CD4-positive, alpha-beta T cell treated with Interferon gamma for 1 hour (primary cell): ENCODE data around the gene DAPK1.
"Not testable (repeated sequence)": the region's sequence is repeated elsewhere in the genome, so short reads cannot be mapped to it uniquely, and the experiment has no call there.

Source experiments
- DNase-seq: peaks from one replicate; pipeline ENCODE4 v3.0.0-alpha.2; 2020

DAPK1 gene

DNA sequence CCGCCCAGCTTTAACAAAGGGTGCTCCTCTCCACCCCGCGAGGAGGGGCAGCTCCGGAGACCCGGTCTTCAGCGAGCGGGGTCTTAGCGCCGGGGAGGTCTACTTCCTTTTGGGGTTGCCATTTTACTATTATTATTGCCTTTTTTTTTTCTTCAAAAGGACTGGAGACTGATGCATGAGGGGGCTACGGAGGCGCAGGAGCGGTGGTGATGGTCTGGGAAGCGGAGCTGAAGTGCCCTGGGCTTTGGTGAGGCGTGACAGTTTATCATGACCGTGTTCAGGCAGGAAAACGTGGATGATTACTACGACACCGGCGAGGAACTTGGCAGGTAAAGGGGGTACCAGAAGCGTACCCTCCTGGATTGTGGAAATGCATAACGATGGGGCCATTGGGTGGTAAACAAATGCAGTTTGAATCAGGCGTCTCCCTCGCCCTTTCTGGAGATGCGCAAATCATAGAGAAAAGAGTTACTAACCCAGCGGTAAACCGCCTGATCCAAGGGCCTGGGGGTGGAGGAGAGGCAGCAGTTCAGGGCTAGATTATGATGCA lies 1.2 kb downstream of the DAPK1 start:
- DNase-seq = no peak

DNA sequence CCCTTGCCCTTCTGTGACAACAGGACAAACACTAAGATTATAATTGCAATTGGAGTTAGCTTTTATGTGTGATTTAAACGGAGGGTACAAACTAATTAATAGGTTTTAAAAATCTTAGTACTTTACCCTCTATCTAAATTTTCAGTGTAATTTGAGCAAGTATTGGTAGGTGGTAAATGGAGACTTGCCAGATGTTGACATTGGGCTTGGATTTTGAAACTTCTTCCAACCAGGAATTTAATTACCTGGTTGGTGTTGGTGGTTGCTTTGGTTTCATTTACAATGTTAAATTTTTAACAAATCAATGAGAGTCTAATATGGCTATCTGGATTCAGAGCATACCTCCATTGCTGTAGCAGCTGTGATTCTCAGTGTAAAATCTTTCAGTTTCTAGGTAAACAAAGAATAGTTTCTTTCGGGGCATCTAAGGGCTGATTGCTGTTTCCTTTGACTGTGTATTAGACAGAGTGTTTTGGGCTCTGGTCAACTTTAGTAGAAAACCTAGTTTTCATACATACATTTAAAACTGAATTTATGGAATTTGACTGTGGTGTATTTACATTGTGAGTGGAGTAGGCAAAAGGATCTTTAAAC lies 1.9 kb downstream of the DAPK1 start:
- DNase-seq = no peak

DNA sequence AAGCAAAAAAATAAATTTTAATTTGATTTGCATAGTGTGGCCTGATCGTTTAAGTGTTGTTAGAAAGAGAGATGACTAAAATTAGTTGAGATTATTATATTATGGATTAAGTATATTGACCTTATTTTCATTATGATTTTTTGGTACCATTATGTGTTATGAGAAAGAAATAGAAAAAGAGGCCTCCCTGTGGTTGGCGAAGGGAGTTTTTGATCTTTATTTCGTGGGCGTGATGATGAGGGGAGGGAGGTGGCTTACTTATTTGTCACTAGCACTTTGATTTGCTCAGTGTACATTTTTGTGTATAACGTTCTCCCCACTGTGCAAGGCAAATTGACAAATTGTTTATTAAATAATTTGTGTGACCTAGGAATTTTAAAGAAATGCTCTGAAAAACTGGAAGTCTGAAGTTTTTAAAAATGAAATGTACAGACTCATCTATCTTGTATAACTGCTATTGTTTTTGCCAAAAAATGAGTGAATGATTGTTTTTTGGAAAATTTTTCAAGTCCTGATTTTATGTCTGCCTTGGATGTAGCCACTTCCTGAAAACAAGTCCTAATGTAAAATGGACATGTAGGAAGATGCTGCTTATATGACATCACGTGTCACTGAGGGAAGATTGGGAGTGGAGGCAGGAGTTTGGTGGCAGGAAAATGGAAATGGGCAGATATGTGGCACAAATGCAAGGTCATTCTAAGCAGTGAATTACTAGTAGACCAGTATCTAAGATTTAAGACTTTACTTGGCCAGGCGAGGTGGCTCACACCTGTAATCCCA lies 3.0 kb downstream of the DAPK1 start:
- no peak for DNase-seq

DNA sequence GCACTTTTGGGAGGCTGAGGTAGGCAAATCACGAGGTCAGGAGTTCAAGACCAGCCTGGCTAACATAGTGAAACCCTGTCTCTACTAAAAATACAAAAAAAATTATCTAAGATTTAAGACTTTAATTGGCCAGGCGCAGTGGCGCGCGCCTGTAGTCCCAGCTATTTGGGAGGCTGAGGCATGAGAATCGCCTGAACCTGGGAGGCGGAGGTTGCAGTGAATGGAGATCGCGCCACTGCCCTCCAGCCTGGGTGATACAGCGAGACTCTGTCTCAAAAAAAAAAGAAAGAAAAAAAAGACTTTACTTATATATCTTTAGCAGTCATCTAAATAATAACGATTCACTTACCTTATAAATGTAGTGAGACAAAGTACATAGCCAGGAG lies 3.6 kb downstream of the DAPK1 start:
- not testable (repeated sequence) for DNase-seq

DNA sequence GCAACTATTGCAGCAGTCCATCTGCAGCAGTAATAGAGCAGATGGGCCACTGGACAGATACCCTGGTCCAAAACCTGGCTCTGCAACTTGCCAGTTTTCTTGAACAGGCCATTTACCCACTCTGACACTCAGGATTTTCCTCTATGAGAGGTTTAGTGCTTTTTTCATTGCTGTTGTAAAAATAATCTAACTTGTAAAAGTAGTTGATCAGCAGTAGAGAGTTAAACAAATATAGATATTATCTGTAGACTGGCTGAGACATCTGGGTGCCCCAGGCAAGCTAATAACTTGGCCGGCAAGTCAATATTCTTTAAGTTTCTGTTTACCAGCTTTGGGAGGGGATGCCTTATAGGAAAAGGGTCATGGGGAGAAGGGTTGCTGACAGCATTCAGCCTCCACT lies 4.1 kb downstream of the DAPK1 start:
- no peak for DNase-seq

DNA sequence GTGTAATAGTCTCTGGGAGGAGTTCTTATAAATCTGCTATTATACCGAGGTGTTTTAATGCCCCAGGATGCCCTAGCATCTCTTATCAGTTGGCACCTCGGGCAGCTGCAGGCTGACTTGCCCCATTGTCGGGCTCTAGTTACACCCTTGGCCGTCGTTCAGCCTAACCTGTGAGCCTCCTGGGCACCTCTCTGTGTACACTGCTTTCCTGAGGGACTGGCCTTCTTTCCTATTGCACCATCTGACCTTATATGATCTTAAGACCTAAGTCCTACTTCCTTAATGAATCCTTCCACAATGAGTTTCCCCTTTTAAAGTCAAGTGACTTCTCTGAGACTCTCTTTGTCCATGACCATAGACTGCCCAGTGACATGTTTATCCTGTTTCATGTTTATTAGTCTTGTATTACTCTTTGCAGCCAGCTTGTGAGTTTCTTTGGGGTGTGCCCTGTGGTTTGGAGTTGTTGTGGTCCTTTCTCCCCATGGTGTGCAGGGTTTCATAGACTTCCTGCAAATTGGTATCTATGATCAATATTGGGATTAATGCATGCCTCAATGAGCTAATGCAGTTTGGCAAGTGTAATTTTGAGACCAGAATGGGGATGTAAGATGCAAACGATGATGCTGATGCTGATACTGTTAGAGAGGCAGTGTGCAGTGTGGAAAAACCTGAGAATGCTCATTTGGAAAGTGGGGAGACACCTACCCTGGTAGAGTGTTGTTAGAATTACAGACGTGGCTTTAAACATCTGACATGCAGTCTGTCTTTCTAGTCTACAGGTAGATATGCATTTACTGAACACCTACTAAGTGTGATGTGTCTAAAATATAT lies 4.9 kb downstream of the DAPK1 start:
- no peak for DNase-seq

DNA sequence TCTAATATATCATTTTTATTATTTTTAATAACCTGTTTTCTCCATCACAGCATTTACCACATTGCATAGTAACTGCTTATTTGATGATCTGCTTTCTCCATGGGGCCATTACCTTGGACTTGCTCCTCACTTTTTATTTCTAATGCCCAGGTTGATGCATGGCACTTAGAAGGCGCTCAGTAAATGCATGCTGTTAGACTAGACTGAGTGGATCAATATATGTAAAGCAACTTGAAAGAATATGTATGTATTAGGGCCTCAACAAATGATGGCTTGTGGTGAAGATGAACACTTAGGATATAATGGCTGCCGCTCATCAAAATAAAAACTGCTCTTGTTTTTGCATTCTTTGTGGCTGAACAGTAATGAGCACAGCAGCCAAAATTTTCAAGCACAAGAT lies 5.8 kb downstream of the DAPK1 start:
- DNase-seq = no peak

DNA sequence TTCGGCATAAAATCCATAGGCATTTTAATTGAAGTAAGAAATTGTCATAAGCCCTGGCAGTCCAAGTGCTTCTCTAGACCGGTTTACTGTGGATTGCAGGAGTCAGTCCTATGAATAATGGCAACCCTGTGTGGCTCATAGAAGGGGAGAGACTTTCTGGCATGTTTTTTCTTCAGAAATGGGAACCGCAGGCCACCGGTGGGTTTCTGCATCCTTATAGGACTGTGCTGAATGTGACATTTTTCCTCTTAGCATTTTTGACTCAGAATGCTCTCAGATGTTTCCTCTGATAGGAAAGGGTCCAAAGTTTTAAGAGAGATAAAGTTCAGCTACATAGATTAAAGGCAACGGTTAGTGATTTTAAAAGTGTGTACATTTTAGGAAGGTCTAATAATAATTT lies 6.3 kb downstream of the DAPK1 start:
- DNase-seq = no peak

DNA sequence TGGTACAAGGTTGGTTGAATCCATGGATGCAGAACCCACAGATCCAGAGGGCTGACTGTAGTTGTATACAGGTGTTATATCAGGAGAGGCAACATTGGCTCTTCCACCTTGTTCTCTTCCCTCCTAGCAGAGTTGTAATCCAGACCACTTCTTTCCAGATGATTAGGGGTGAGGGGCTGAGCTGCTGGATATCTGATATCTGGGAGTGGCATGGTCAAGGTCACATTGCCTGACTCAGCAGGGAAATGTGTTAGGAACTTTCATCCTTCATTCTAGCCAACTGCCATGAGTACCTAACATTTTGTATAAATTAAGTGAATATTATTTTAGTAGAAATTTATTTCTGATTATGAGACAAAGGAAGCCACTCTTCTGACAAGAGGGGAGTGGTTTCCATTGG lies 7.3 kb downstream of the DAPK1 start:
- no peak for DNase-seq

DNA sequence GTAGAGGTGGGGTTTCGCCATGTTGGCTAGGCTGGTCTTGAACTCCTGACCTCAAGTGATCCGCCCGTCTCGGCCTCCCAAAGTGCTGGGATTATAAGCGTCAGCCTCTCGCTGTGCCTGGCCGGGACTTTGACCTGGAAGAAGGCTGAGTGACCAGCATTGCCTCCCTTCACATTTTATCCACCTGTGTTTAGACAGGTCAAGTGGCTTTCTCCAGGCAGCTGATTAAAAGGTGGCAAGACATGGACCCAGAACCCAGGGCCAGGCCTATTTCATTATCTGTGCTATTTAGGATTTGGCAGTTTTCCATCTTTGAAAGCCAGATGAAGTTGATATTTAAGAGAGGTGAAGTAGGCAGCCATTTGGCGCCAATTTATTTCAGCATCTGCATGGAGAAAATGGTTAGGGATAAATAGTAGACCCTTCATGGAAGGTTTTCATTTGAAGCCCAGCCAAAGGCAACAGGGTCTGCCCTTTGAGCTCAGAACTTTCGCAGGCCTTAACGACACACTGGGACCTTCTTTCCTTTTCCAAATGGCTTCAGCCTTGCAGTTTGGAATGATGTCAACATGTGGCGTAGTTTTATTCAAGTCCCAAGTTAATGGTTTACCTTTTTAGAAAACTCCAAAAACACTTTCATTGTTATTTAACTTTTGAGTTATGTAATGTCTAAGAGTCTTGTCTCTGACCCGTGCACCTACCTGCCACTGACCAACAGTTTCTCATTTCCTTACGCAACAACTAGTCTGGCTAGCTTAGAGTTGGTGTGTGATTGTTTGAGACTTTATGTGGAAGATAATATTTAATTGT lies 8.4 kb downstream of the DAPK1 start:
- no peak for DNase-seq

DNA sequence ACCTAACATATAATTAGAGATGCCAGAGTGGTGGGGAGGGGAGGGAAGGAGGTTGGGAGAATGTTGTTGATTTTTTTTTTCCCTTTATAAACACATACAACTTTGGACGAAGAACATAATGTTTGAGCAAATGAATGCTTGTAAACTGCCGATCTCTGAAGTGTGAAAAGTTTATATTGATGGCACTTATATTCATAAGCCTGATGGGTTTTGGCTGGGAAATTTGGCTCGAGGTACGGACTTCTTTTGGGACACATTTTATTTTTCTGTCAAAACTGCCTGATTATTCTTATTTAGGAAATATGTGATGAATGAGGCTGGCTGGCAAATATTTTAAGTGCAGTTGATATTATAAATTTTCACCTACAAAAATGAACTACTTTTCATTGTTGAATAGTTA lies 9.9 kb downstream of the DAPK1 start:
- DNase-seq = no peak

DNA sequence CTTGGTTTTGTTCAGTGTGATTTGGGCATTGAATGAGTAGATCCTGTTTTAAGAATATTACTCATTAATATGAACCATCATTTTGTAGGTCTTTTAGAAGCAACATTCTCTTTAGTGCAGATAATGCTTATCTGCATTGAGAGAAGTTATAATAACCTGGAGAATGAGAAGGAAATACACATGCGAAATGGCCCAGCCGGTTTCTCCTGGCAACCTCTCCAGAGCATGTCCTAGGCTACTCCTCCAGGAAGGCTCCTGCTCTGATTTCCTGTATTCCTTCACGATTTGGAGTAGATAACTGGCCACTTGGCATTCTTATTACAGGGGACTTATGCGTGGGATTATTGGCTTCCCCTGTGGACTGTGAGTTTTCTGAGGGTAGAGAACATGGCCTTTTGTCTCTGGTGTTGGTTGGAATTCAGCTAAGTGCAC lies 12.6 kb downstream of the DAPK1 start:
- DNase-seq = no peak

DNA sequence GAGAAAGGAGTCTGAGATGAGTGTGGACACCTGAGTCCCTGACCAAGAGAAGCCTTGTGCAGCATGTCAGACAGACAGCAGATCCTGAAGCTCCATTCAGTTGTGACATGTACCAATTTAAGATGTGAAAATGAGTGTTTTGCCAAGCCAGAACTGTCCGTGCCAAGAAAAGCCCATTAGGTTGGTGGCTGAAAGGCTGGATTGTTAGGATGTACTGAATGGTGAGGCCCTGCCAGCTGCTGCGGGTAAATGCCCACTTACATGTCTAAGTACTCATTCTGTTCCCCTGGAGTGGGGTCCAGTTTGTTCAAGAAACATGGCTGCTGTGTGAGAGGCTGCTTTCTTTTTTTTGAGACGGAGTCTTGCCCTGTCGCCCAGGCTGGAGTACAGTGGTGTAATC lies 14.6 kb downstream of the DAPK1 start:
- DNase-seq = no peak

DNA sequence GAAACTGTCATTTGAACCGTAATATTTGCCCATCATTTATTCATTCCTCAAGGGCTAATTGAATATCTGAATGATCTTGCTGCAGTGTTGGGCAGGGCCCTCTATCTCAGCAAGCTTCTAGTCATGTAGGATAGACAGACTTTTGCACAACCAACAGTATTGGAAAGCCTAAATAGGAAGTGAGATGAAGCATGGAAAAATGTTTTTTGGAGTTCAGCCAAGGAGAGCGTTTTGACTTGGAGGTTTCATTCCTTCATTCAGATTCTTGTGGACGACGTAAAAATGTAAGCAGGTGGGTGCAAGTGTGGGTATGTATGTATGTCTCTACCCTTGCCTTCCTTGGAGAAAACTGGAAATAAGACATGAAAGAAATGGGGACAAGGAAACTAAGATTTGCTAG lies 15.5 kb downstream of the DAPK1 start:
- no peak for DNase-seq

DNA sequence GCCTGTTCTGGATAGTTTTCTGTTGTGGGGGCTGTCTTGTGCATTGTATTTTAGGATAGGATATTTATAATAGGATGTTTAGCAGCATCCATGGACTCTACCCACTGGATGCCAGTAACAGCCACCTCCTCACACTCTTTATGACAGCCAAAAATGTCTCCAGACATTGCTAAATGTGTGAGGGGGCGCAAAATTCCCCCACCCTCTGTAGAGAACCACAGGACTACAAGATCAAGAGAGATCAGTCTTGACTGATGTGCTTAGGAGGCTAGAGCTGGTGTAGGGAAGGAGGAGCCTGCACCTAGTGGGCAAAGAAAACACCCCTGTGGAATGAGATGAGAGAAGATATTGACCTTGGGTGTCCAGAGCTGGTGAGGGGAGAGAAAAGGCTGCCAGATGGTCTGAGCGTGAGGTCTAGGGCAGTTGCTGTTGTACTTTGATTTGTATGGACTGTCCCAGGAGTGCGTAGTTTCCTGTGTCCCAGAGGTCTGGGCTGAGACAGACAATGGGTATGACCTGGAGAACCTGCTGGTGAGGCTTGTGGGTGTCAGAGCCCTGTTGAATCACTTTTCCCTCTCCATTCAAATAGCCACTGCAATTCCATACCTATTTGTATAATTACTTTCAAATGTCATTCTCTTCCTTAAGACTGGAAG lies 16.3 kb downstream of the DAPK1 start:
- DNase-seq = no peak

DNA sequence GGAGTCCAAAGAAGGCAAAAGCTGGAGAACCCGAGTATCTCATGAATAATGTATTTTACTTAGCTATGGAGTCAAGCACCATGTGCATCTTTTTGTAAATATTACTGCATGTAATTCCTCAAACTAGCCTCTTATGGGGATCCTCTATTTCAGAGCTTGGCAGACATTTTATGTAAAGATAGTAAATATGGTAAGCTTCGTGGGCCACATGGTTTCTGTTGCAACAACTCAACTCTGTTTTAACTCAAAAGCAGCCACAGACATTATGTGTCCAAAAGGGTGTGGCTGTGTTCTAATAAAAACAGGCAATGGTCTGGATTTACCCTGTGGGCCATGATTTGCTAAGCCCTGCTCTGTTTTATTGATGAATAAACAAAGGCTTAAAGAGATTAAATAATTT lies 17.3 kb downstream of the DAPK1 start:
- DNase-seq = no peak

DNA sequence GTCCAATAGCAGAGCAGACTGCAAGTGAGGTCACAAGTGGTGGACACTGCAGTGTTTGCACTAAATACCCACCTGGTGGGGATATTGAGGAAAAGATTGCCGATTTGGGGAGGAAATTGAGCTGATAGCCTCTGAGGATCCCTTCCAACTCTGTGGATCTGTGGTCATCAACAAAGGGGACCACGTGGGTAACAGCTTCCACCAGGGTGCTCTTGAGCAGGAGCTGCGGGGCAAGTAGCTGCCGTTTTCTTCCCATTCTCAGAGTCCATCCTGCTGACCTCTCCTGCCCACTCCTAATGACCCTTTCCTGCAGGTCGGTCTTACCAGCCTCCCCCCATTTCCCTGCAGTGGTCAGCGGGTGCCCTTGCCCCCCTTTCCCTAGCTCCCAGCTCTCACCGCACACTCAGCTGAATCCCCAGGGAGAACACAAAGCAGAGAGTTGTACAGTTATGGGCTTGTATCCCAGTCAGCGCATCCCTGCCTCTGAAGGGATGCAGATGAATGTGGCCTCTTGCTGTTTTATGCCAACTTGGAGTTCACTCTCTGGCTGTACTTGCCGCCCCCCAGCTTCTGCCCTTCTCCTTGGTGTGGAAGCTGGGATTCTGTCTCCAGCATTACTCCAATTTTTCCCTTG lies 18.0 kb downstream of the DAPK1 start:
- no peak for DNase-seq

DNA sequence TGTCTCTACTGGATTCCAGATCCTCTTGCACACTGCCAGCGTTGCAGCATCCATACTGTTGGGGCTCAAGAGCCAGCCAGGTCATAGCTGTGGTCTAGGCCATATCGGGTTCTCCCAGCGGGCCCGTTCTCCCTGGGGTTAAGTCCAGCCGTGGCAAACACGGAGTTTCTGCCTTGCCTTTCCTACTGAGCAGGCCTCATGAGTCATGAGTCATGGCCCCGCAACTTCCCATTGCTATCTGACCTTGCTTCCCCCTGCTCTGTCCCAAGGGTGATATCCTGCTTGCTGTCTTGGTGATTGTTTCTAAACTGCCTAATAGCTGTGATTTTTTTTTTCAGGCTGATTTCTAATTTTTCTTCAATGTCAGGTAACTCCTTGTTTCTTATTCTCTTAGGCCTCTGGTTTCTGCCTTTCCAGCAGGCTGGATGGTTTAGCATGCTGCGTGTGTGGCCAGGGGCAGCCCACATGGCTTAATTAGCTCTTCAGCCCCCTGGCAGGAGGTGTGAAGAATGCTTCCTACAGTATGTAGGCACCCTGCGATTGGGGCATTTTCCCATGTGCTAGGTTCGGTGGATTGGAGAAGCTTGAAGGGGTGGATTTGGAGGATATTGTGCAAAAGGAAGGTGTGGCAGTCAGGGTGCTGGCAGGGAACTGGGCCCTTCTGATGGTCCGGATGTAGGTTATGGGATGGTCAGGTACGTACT lies 18.7 kb downstream of the DAPK1 start:
- DNase-seq = peak; percentile 58

DNA sequence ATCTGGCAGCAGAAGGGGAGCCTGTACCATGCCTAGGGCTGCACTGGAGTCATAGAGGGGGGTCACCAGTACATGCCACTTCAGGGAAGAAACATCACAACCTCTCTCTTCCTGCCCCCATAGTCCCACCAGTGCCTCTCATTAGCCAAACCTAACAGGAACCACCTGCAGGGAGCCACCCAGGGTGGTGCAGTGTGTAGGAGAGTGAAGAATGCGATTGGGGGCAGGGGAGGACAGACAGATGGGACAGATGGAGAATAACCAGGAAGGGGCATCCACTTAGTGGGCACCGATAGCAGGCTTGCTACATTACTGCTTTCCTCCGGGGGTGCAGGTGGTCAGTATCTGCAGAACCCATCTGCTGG lies 19.2 kb downstream of the DAPK1 start:
- no peak for DNase-seq

DNA sequence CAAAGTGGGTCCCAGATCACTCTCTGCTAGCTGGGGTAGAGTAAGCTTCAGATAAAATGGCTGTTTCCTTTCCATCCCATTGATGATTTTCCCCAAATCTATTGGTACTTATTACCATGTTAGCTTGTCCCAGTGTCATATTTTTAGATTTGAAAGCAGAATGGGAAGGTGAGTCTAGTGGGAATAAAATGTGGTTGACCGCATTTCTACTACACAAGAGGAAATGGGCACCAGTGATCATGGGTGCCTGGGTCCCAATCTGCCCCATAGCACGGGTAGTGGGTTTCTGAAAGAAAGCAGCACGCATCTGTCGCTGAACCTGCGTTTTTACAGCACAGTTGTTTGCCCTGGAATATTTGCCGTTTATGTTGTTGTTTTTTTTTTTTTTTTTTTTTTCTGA lies 20.1 kb downstream of the DAPK1 start:
- DNase-seq = no peak

DNA sequence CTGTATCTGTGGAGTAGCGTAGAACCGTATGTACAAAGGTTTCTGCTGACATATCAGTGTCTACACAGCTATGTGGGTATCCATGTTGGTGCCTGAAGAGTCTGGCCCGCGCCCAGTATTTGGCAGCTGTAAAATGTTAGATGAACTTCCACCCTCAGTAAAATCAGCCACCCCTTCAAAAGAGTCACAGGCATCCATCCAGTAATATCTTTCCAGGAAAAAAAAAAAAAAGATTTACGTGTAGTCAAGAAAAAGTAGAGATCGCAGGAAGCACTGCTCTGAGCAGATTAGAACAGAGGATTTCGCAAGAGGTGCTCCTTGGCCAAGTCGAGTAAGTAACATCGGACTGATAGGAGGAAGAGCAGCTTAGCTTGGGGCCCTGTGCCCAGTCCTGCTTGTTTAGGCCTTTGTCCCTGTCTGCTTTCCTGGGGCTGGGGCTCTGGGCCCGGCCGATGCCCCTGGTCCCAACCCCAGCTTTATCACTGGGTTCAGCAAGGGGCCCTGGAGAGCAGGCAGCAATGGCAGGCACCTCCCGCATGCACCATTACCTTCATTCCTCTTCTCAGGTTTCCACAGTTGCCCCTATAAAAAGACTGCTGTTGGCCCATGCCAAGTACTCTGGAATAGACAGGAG lies 21.2 kb downstream of the DAPK1 start:
- peak; percentile 13 for DNase-seq
